ENCODE data around the gene CDX2. TPM values are rescaled to one million over a fixed set of nuclear protein-coding genes. Genes with fewer than 3 reads are reported as not detected.

CDX2 gene
- total RNA-seq, 1 experiment from 2014 or later, result not detected

DNA sequence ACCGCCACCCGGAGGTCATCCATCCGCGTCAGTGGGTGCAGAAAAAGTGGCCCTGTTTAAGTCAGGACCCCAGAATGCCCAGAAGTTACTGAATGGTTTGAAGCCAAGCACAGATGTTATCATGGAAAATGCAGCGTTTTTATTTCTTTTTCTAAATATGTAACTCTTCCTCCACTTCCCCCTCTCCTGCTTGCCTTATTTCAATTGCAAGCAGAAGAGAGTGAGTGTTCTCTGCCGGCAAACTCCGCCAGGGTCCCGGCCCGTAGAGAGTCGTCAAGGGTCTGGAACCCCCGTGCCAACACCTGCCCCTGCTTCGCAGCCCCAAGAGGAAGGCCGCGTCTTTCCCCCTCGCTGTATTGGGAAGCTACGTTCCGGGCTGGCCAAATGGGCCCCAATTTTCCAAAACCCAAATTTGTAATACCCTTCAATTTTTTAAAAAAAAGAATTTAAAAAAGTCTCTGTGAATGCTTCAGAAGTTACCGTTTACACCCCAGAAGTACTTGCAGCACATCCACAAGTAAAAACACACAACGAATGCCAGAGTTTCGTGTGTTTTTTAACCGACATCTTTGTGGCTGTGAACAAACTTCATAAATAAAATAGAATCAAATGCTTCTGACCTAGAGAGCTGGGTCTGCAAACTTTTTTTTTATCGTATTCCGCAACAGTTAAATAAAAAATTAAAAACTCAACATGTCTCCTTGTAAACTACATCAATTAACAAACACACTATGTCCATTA, 50.0 kb downstream of the CDX2 start:
- no peak for DNase-seq (ENCODE audit: low read depth)

DNA sequence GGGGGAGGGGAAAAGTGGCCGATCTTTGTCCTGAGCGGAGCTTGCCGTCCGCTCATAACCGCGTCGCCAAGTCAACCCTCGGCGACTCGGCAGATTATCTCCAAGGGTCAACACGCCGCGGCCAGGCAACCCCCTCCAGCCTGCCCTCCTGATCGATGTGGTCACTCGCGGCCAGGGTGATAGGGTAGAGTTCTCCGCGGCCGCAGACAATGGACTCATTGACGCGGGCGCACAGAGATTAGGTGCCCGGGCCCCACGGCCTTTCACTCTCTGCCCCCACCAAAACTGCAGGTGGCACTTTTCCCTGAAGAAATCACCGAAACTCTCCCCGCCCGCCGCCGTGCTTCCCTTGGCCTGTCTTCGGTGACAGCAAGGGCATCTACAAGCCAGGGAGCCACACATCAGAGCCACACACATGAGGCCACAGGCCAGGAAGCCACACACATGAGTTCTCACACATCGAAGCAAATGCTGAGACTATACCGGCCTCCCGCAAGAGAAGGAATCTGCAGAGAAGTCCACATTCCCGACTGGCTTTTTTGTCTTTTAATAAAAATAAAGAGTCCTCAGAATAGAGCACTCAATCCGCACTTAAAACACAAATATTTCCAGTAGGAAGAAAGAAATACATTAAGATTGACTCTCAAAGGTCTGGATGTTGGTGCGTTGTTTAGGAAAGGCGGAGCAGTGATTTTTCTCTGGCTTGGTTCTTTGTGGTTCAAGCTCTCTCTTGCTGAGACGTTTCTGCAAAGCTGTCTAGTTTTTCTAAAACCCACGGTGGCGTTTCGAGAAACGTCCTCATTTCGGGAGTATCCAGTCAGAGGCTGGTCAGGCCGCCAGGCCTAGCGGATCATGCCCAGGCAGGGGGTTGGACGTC, 50.8 kb downstream of the CDX2 start:
- DNase-seq (ENCODE audit: low read depth), result no peak

DNA sequence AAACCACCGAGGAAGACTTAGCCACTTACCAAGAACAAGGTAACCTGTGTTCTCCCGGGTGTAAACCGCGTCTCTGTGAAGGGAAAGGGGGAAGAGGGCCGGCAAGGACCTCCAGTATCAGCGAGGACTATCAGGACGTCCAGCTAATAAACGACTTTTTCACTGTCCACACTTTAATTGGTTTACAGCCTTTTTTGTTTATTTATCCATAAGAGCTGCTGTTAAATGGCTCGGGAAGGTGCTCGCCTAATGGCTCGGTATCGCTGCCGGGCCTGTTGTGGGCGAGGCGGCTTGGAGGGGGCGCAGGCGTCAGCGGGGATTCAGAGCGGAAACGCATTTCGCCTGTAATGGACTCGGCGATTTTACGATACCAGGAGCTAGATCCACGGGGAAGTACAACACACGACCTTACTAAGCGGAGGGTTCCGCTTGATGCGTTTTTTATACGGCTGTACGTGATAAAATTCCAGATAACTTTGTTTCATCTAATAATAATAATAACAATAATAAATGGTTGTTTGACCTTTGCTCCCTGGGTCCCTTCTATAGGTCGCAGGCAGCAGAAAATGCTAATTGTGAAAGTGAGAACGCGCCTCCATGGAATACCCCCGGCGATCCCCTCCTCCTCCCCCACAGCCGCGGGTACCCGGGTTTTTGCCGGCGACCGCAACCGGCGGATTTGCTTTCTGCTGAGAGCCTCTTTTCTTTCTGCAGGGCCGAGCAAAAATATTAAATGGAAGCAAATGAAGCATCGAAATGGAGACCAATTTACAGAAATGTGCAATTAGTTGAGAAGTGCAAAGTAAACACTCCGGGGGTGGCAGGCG, 51.8 kb downstream of the CDX2 start:
- peak; percentile 56 for DNase-seq (ENCODE audit: low read depth)

DNA sequence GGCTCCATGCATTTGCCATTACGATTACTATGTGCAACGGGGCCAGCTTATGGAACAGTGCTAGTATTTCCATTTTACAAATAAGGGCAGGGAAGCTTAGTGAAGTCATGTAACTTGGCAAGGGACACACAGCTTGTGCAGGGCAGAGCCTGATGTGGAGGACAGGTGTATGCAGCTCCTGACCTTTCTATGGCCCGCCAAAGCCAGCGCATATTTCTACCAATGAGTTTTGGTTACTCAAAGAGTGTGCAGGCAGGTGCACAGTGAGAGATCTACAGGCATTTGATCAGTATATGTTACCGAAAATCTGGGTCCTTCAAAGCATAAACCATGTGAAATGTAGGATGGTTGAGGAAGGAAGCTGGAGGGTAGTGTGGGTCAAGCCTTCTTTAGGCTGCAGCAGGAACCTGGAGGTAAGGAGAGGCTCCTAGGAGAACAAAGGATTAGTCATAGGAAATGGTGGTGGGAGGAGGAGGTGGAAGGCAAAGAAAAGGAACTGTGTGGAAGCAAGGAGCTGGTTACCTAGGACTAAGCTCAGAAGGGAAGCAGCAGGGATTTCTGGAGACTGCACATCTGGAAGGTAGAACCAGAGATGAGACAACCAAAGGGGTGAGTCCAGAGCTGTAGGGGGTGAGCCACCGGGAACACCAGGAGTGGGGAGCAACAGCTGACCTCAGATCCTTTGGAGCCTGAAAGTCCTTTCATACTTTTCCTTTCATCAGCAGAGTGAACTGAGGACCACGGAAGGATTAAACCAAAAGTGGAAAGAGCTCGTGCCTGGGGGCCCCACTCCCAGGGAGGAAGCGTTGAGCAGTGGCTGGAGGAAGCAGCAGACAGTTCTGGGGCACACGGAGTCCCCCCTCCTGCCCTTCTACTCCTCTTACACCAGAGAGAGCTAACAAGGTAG, 53.6 kb downstream of the CDX2 start:
- peak; percentile 48 for DNase-seq (ENCODE audit: low read depth)

DNA sequence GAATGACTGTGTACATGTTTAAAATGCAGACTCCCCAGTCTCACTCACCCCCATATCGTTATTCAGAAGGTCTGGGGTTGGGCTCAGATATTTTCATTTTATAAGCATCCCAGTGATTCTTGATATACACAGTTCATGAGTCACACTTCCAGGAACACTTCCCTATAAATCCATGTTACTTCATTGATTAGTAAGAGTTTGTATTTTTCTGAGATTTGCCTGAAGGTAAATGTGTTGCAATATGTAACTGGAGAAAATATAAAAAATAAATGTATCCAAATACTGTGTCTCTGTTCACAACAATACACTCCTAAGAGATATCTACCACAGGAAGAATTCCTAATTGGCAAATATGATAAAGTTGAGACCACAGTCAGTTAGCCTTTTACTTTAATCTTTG, 56.0 kb downstream of the CDX2 start:
- no peak for DNase-seq (ENCODE audit: low read depth)

DNA sequence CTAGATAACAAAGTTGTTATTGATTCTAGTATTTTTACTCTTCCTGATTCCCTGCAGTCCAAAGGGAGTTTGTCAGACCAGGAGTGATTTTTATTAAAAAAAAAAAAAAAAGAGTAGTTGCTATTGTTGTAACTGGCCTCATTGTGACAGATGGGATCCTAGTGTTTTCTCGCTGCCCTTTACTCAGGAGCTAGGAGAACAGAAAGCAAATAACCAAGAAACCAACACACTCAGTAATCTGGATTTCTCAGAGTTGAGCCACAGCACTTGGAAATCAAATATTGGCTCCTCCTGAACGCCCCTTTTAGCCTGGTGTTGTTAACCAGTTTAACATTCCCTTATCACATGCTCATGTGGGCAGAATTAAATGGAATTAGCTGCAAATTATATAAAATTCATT, 57.6 kb downstream of the CDX2 start:
- no peak for DNase-seq (ENCODE audit: low read depth)

Other genes starting within 250 kb of the CDX2 start
- not detected in 2 replicates for gene GSX1, start 176.8 kb downstream of the CDX2 start, total RNA-seq (2014; rRNA removed; shearing (Covaris generic))
- gene PDX1, start 49.3 kb downstream of the CDX2 start, total RNA-seq (2014; rRNA removed; shearing (Covaris generic)), result not detected in 2 replicates
- gene URAD, start 19.4 kb upstream of the CDX2 start, total RNA-seq (2014; rRNA removed; shearing (Covaris generic)), result not detected in 2 replicates
- gene FLT3, start 131.3 kb upstream of the CDX2 start, total RNA-seq (2014; rRNA removed; shearing (Covaris generic)), result 1.0 and 1.8 TPM in 2 replicates
- 3.6 and 8.2 TPM in 2 replicates for gene PAN3, start 169.2 kb upstream of the CDX2 start, total RNA-seq (2014; rRNA removed; shearing (Covaris generic))